Heart left ventricle (tissue), 13 donors: Measurements from ENCODE around the gene RTP1.

Experiments
- POLR2A ChIP-seq, 2 donors: fragments of 450-650 bp; IDR thresholded peaks; one replicate each; pipeline ENCODE4 v1.6.1; 2017; ENCODE audit warnings: antibody characterized with exemption in 2 of 2, mild to moderate bottlenecking in 2 of 2, moderate library complexity in 2 of 2
- TF ChIP-seq, protein P1 (sequence below), 12 donors: fragments of 200-600 bp; sonication (generic) in 4 of 12; IDR thresholded peaks; one replicate each; pipeline versions ENCODE4 v1.5.0 to v1.8.0; 2018 to 2022; ENCODE audit warnings: antibody characterized with exemption in 12 of 12, mild to moderate bottlenecking in 5 of 12
- donor health status: ischemic (EF 13 %, LVEDD 7.1; RV severe dilation, severe dysfunction).
- donor health status: DM: no; HTN: yes; CAD: no.
- donor health status: DM: no; HTN: no; CAD: no.
- donor health status: ischemic (EF 25% LVEDD 6.9; RV normal size, moderate dysfunction).
- donor health status: ischemic (EF 25% LVEDD 5.7; RV mildly dilated, moderate dysfunction).
- donor health status: ischemic (EF 35%, LVEDD 5.7; RV mildly dilated, moderate dysfunction).
- donor health status: nonischemic (EF 11% LVEDD 7.7; RV severe dilation, severe dysfunction).
- donor health status: DM: yes; HTN: yes; CAD: no.
- donor health status: PGD.
- donor health status: ischemic (EF 29% LVEDD 5.4; RV normal size, mild dysfunction).
- donor health status: nonischemic (EF 23%, LVEDD 6.1; RV moderate dilation, normal function).

DNA sequence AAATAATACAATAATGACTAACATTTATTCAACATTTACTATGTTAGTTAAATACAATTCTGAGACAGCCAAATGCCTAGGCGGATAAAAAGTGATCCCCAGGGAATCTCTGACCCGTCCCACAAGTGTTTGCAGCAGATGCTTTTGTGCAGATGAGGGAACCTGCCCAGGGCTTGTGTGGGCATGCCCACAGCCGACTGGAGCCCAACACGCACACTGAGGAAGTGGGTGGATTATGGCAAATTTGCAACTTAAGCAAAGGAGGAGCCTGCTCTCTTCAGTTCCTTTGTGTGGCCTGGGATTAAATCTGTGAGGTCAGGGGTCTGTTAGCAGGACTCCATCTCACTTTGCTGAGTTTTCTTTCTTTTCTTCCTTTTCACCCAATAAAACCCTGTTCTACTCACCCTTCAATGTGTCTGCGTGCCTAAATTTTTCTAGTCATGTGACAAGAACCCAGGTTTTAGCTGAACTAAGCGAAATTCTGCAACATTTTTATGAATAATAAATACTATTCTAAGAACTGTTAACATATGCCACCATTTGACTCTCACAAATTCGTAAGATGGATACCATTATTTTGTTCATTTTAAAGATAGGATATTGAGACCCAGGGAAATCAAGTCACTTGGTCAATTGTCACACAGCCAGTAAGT is 13.9 kb upstream of the RTP1 start:
- TF ChIP-seq, protein P1, sequence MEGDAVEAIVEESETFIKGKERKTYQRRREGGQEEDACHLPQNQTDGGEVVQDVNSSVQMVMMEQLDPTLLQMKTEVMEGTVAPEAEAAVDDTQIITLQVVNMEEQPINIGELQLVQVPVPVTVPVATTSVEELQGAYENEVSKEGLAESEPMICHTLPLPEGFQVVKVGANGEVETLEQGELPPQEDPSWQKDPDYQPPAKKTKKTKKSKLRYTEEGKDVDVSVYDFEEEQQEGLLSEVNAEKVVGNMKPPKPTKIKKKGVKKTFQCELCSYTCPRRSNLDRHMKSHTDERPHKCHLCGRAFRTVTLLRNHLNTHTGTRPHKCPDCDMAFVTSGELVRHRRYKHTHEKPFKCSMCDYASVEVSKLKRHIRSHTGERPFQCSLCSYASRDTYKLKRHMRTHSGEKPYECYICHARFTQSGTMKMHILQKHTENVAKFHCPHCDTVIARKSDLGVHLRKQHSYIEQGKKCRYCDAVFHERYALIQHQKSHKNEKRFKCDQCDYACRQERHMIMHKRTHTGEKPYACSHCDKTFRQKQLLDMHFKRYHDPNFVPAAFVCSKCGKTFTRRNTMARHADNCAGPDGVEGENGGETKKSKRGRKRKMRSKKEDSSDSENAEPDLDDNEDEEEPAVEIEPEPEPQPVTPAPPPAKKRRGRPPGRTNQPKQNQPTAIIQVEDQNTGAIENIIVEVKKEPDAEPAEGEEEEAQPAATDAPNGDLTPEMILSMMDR (IDR thresholded peaks at IDR 0.05) = no peak
- TF ChIP-seq POLR2A (IDR thresholded peaks at IDR 0.05) = no peak
